HG02981 (cell line): ENCODE measurements around the gene COL20A1.

Source experiments
- ATAC-seq: cut with Tn5 transposase; IDR thresholded peaks from one replicate; pipeline ENCODE4 v1.9.1; 2021; ENCODE audit warnings: mild to moderate bottlenecking, moderate library complexity; ENCODE audit not compliant: unreplicated experiment

The COL20A1 gene

GRCh38 chr20:63346131-63347080 is 53.4 kb downstream of the COL20A1 start:
- ATAC-seq, result no peak

GRCh38 chr20:63347081-63347741 is 54.2 kb downstream of the COL20A1 start:
- ATAC-seq, result no peak

GRCh38 chr20:63347950-63348827 is 55.2 kb downstream of the COL20A1 start:
- ATAC-seq, result no peak

GRCh38 chr20:63348828-63349515 is 56.0 kb downstream of the COL20A1 start:
- ATAC-seq, result no peak

- no peak for ATAC-seq
Observed at GRCh38 chr20:63349516-63349895, 56.5 kb downstream of the COL20A1 start.

GRCh38 chr20:63350196-63350595 is 57.2 kb downstream of the COL20A1 start:
- no peak for ATAC-seq

- no peak for ATAC-seq
Observed at GRCh38 chr20:63350597-63351325, 57.8 kb downstream of the COL20A1 start.

- no peak for ATAC-seq
Observed at GRCh38 chr20:63351326-63351700, 58.3 kb downstream of the COL20A1 start.

GRCh38 chr20:63351811-63352591 is 59.0 kb downstream of the COL20A1 start:
- ATAC-seq, result no peak

- ATAC-seq, result no peak
Observed at GRCh38 chr20:63352811-63353221, 59.8 kb downstream of the COL20A1 start.

- ATAC-seq, result no peak
Observed at GRCh38 chr20:63354636-63355350, 61.8 kb downstream of the COL20A1 start.

GRCh38 chr20:63355781-63356295 is 62.9 kb downstream of the COL20A1 start:
- no peak for ATAC-seq

GRCh38 chr20:63356511-63356910 is 63.5 kb downstream of the COL20A1 start:
- no peak for ATAC-seq

GRCh38 chr20:63356931-63357879 is 64.2 kb downstream of the COL20A1 start:
- ATAC-seq, result no peak

GRCh38 chr20:63357921-63358905 is 65.2 kb downstream of the COL20A1 start:
- ATAC-seq, result no peak
